Measurements from ENCODE around the gene CD70.

The CD70 gene

GRCh38 chr19:6539514-6539913, 51.4 kb downstream of the CD70 start:
- no peaks in the 10 kb centered on the region for H3K27me3 Mint-ChIP-seq
- DNase-seq (ENCODE audit: low spot score in 2 of 2) (no peak), ATAC-seq (ENCODE audit: low read depth) (no peak)
- H3K27ac Mint-ChIP-seq, result no peak overlapping the region
- H3K9me3 Mint-ChIP-seq, result no peaks in the 10 kb centered on the region
- peaks cover 14% of the 10 kb centered on the region for H3K4me1 Mint-ChIP-seq
- H3K4me3 Mint-ChIP-seq, result no peak overlapping the region
- peaks cover 6% of the 10 kb centered on the region for H3K36me3 Mint-ChIP-seq
